HCT116 (cell line): ENCODE results near the gene FAF2.

Source experiments
- CTCF ChIP-seq, 3 experiments: fragments of 200-600 bp in 1 of 3; sonication (generic) in 1 of 3; IDR thresholded peaks in 2 of 3; conservative IDR thresholded peaks in 1 of 3; 2 replicates each; pipeline ENCODE4 v1.5.1; 2012 to 2017; ENCODE audit warnings: low read depth in 2 of 3, low read length in 2 of 3, antibody characterized with exemption in 1 of 3, borderline replicate concordance in 1 of 3, control low read depth in 1 of 3, mild to moderate bottlenecking in 1 of 3, mixed read lengths in 1 of 3, mixed run types in 1 of 3, moderate library complexity in 1 of 3; ENCODE audit not compliant: insufficient read depth in 1 of 3
- EZH2 ChIP-seq: fragments of 200-600 bp; sonication (generic); IDR thresholded peaks from 2 replicates; pipeline ENCODE4 v1.6.1; 2017; ENCODE audit warnings: antibody characterized with exemption, mixed run types
- EZH2phosphoT487 ChIP-seq: fragments of 200-600 bp; IDR thresholded peaks from 2 replicates; pipeline ENCODE4 v1.6.1; 2018; ENCODE audit warnings: antibody characterized with exemption, borderline replicate concordance
- JUND ChIP-seq: IDR thresholded peaks from 2 replicates; pipeline ENCODE4 v1.6.1; 2012
- POLR2AphosphoS5 ChIP-seq: IDR thresholded peaks from 2 replicates; pipeline ENCODE4 v1.6.1; 2011; ENCODE audit warnings: mild to moderate bottlenecking, low read depth, low read length, moderate library complexity

GRCh38 chr5:176410486-176411180 is 37.6 kb upstream of the FAF2 start:
- TF ChIP-seq EZH2, result no peak
- peak in 2 of 3 experiments; percentile 5 to 27; a peak in 1 of 6 replicates for TF ChIP-seq CTCF (IDR thresholded peaks at IDR 0.05 in 2 of 3, conservative IDR thresholded peaks at IDR 0.05 in 1 of 3; ENCODE audit: borderline replicate concordance in 1 of 3, insufficient read depth in 1 of 3, low read depth in 2 of 3, low read length in 2 of 3)
- TF ChIP-seq POLR2AphosphoS5, result no peak
- no peak for TF ChIP-seq JUND
- TF ChIP-seq EZH2phosphoT487, result no peak
